ENCODE results near the gene PCDHGB3. TPM values are rescaled to one million over a fixed set of nuclear protein-coding genes. Genes with fewer than 3 reads are reported as not detected.
A peak's percentile ranks its signal among the peaks of the same experiment; 100 is the strongest.

PCDHGB3 gene
- total and polyA plus RNA-seq, 2 donors (not counting 1 experiment from before 2014, with no cell fraction given), result 0.52 to 3.8 TPM

GRCh38 chr5:141354900-141355469 lies 15.1 kb upstream of the PCDHGB3 start, which contains the start of gene PCDHGA4:
TSS of gene PCDHGA4 (plus strand) at chr5:141355021. CDS start at chr5:141355108, 87 bp downstream.
- no peak within 1 kb of the TSS for H3K27ac Mint-ChIP-seq
- ATAC-seq (ENCODE audit: low read depth) (no peak), DNase-seq (no peak)
- no peak within 1 kb of the TSS for H3K9ac ChIP-seq (ENCODE audit: low read length)
- H2AFZ ChIP-seq (ENCODE audit: insufficient read depth, low read depth, low read length, poor library complexity, severe bottlenecking), result peak within 1 kb of the TSS; percentile 20
- WGBS (ENCODE audit: insufficient coverage), result 32% methylated on average over 29 of the region's 29 CpGs
- H3K9me3 ChIP-seq (ENCODE audit: control extremely low read depth in 1 of 3, control insufficient read depth in 2 of 3, insufficient read depth in 1 of 3, low read length in 2 of 3), result peaks cover 2 to 48% (median 26%) of the 10 kb centered on the region in 3 donors
- peaks cover 12% of the 10 kb centered on the region for H3K9me3 Mint-ChIP-seq (ENCODE audit: insufficient read depth)
- no peak within 1 kb of the TSS for H3K27ac ChIP-seq (ENCODE audit: low read length in 2 of 2)
- peaks cover 0 to 58% (median 33%) of the 10 kb centered on the region in 4 experiments for H3K27me3 ChIP-seq (replicated peaks in 1 of 4; ENCODE audit: control extremely low read depth in 1 of 4, control insufficient read depth in 3 of 4, insufficient read depth in 4 of 4, low read length in 3 of 4)
- H3K27me3 Mint-ChIP-seq, result peaks cover 54% of the 10 kb centered on the region
- intact Hi-C loops (cut with micrococcal nuclease), result no loop called here
- H3K36me3 ChIP-seq (replicated peaks in 1 of 2; ENCODE audit: control extremely low read depth in 1 of 2, control insufficient read depth in 1 of 2, extremely low read depth in 1 of 2, insufficient read depth in 2 of 2, low read length in 1 of 2), result no peaks in the 10 kb centered on the region
- TF ChIP-seq EZH2 (IDR thresholded peaks at IDR 0.05; ENCODE audit: borderline replicate concordance, insufficient read depth, low read depth, low read length, poor library complexity, severe bottlenecking), result no peak
- TF ChIP-seq CTCF (IDR thresholded peaks at IDR 0.05), result peak; percentile 58
- H3K4me3 Mint-ChIP-seq, result no peak within 1 kb of the TSS
- H3K4me2 ChIP-seq (replicated peaks; ENCODE audit: low read depth, low read length, poor library complexity, severe bottlenecking), result no peak within 1 kb of the TSS
- no peaks in the 10 kb centered on the region for H4K20me1 ChIP-seq (ENCODE audit: control insufficient read depth, insufficient read depth, low read length, poor library complexity, severe bottlenecking)
- CTCF ChIA-PET, result interaction anchor here (1.1 to 1.6 kb wide), 2 partner anchors 202 to 211 kb away, joined by 3 to 4 read pairs; no protein-coding TSS in a partner anchor
- no peaks in the 10 kb centered on the region for H3K4me1 ChIP-seq (ENCODE audit: control insufficient read depth in 2 of 2, insufficient read depth in 2 of 2, low read length in 2 of 2)
- H3K4me3 ChIP-seq (ENCODE audit: control extremely low read depth in 1 of 5, extremely low read depth in 1 of 5, insufficient read depth in 1 of 5, low read depth in 2 of 5, low read length in 4 of 5), result no peak within 1 kb of the TSS
- POLR2A ChIA-PET, result no interaction called here
- peaks cover 2% of the 10 kb centered on the region for H3K4me1 Mint-ChIP-seq
- H3K79me2 ChIP-seq (ENCODE audit: control insufficient read depth, insufficient read depth, low read length), result no peaks in the 10 kb centered on the region

GRCh38 chr5:141355641-141356040 lies 14.4 kb upstream of the PCDHGB3 start:
- intact Hi-C loops (cut with micrococcal nuclease), result no loop called here
- ATAC-seq (ENCODE audit: low read depth) (no peak), DNase-seq (no peak)
- Histone ChIP-seq H3K36me3 (replicated peaks in 1 of 2; ENCODE audit: control extremely low read depth in 1 of 2, control insufficient read depth in 1 of 2, extremely low read depth in 1 of 2, insufficient read depth in 2 of 2, low read length in 1 of 2) (no peaks in the 10 kb centered on the region), H3K9me3 (ENCODE audit: control extremely low read depth in 1 of 3, control insufficient read depth in 2 of 3, insufficient read depth in 1 of 3, low read length in 2 of 3) (peaks cover under 1 to 49% (median 29%) of the 10 kb centered on the region in 3 donors), H3K79me2 (ENCODE audit: control insufficient read depth, insufficient read depth, low read length) (no peaks in the 10 kb centered on the region), H3K9ac (ENCODE audit: low read length) (no peak overlapping the region), H3K4me2 (replicated peaks; ENCODE audit: low read depth, low read length, poor library complexity, severe bottlenecking) (no peak overlapping the region), H3K4me3 (ENCODE audit: control extremely low read depth in 1 of 5, extremely low read depth in 1 of 5, insufficient read depth in 1 of 5, low read depth in 2 of 5, low read length in 4 of 5) (no peak overlapping the region), H3K4me1 (ENCODE audit: control insufficient read depth in 2 of 2, insufficient read depth in 2 of 2, low read length in 2 of 2) (no peaks in the 10 kb centered on the region), H3K27ac (ENCODE audit: low read length in 2 of 2) (no peak overlapping the region), H4K20me1 (ENCODE audit: control insufficient read depth, insufficient read depth, low read length, poor library complexity, severe bottlenecking) (no peaks in the 10 kb centered on the region), H2AFZ (ENCODE audit: insufficient read depth, low read depth, low read length, poor library complexity, severe bottlenecking) (no peak overlapping the region), H3K27me3 (replicated peaks in 1 of 4; ENCODE audit: control extremely low read depth in 1 of 4, control insufficient read depth in 3 of 4, insufficient read depth in 4 of 4, low read length in 3 of 4) (peaks cover 0 to 58% (median 33%) of the 10 kb centered on the region in 4 experiments)
- Mint-ChIP-seq H3K27ac (no peak overlapping the region), H3K4me1 (peaks cover 2% of the 10 kb centered on the region), H3K27me3 (peaks cover 55% of the 10 kb centered on the region), H3K9me3 (ENCODE audit: insufficient read depth) (peaks cover 12% of the 10 kb centered on the region), H3K4me3 (no peak overlapping the region)
- POLR2A ChIA-PET, result no interaction called here
- 63% methylated on average over 24 of the region's 24 CpGs for WGBS (ENCODE audit: insufficient coverage)
- no peak for TF ChIP-seq CTCF (IDR thresholded peaks at IDR 0.05)
- no peak for TF ChIP-seq EZH2 (IDR thresholded peaks at IDR 0.05; ENCODE audit: borderline replicate concordance, insufficient read depth, low read depth, low read length, poor library complexity, severe bottlenecking)
- CTCF ChIA-PET, result interaction anchor here (1.1 to 1.6 kb wide), 2 partner anchors 202 to 210 kb away, joined by 3 to 4 read pairs; no protein-coding TSS in a partner anchor
